WERI-Rb-1 (cell line): ENCODE results near the gene KRTAP4-6.
"Not testable (repeated sequence)": the region's sequence is repeated elsewhere in the genome, so short reads cannot be mapped to it uniquely, and the experiment has no call there.

Source experiments
- DNase-seq: peaks from one replicate; pipeline ENCODE4 v3.0.0-alpha.2; 2020
- H3K27ac ChIP-seq: fragments of 250-450 bp; sonication (Bioruptor Pico); 2 replicates; pipeline ENCODE4 v1.5.1; 2020; ENCODE audit warnings: mild to moderate bottlenecking, moderate library complexity
- H3K27me3 ChIP-seq: fragments of 250-450 bp; sonication (Bioruptor Pico); 2 replicates; pipeline ENCODE4 v1.5.1; 2021; ENCODE audit warnings: mild to moderate bottlenecking, low read depth, moderate library complexity; ENCODE audit not compliant: insufficient read depth, severe bottlenecking
- H3K36me3 ChIP-seq: fragments of 250-450 bp; sonication (Bioruptor Pico); 2 replicates; pipeline ENCODE4 v1.5.1; 2020; ENCODE audit warnings: mild to moderate bottlenecking, moderate library complexity
- H3K4me3 ChIP-seq: 2 replicates; pipeline ENCODE4 v1.5.1; 2011; ENCODE audit warnings: low read depth, mild to moderate bottlenecking, control low read depth, low read length
- H3K9me3 ChIP-seq: fragments of 250-450 bp; sonication (Bioruptor Pico); 2 replicates; pipeline ENCODE4 v1.5.1; 2021; ENCODE audit warnings: mild to moderate bottlenecking, moderate library complexity; ENCODE audit not compliant: severe bottlenecking
- CTCF ChIP-seq: IDR thresholded peaks from 2 replicates; pipeline ENCODE4 v1.5.1; 2011; ENCODE audit warnings: low read depth, mild to moderate bottlenecking, control low read depth, inconsistent platforms, low read length

The KRTAP4-6 gene

GRCh38 chr17:41107941-41108450 is 32.3 kb downstream of the KRTAP4-6 start:
- no peak for DNase-seq
- H3K4me3 ChIP-seq = no peak overlapping the region
- peaks cover 28% of the 10 kb centered on the region for H3K27me3 ChIP-seq
- no peaks in the 10 kb centered on the region for H3K36me3 ChIP-seq
- H3K9me3 ChIP-seq = peaks cover 14% of the 10 kb centered on the region
- no peak overlapping the region for H3K27ac ChIP-seq
- TF ChIP-seq CTCF = no peak

- H3K27ac ChIP-seq, DNase-seq, H3K36me3 ChIP-seq, H3K9me3 ChIP-seq, H3K4me3 ChIP-seq: not testable (repeated sequence)
- peaks cover 28% of the 10 kb centered on the region for H3K27me3 ChIP-seq
Measured at GRCh38 chr17:41105347-41105746, 35.0 kb downstream of the KRTAP4-6 start, which contains the start of gene KRTAP4-9. TSS of gene KRTAP4-9 (plus strand) at chr17:41105389. CDS start at chr17:41105389, 0 bp downstream.

- not testable (repeated sequence) for H3K9me3 ChIP-seq, H3K4me3 ChIP-seq, DNase-seq, H3K36me3 ChIP-seq, H3K27ac ChIP-seq
- H3K27me3 ChIP-seq = peaks cover 28% of the 10 kb centered on the region
Measured at GRCh38 chr17:41104386-41105038, 35.8 kb downstream of the KRTAP4-6 start.

GRCh38 chr17:41103896-41104295 is 36.4 kb downstream of the KRTAP4-6 start:
- no peak for DNase-seq
- Histone ChIP-seq H3K36me3 (no peaks in the 10 kb centered on the region), H3K9me3 (no peaks in the 10 kb centered on the region), H3K27me3 (peaks cover 28% of the 10 kb centered on the region), H3K4me3 (no peak overlapping the region), H3K27ac (no peak overlapping the region)
- no peak for TF ChIP-seq CTCF

GRCh38 chr17:41101586-41102259 is 38.6 kb downstream of the KRTAP4-6 start, which contains the start of gene KRTAP4-16:
TSS of gene KRTAP4-16 (minus strand) at chr17:41102209. CDS start at chr17:41102209, 0 bp downstream.
- H3K27me3 ChIP-seq = peaks cover 13% of the 10 kb centered on the region
- DNase-seq = no peak
- H3K9me3 ChIP-seq = no peaks in the 10 kb centered on the region
- H3K36me3 ChIP-seq = no peaks in the 10 kb centered on the region
- no peak within 1 kb of the TSS for H3K4me3 ChIP-seq
- no peak for TF ChIP-seq CTCF
- H3K27ac ChIP-seq = no peak within 1 kb of the TSS

- not testable (repeated sequence) for H3K9me3 ChIP-seq, H3K36me3 ChIP-seq, DNase-seq, H3K27me3 ChIP-seq, H3K4me3 ChIP-seq, H3K27ac ChIP-seq
Measured at GRCh38 chr17:41099682-41100480, 40.5 kb downstream of the KRTAP4-6 start.

- no peak overlapping the region for H3K27ac ChIP-seq
- no peaks in the 10 kb centered on the region for H3K36me3 ChIP-seq
- DNase-seq = no peak
- no peaks in the 10 kb centered on the region for H3K9me3 ChIP-seq
- H3K27me3 ChIP-seq = peaks cover 14% of the 10 kb centered on the region
- no peak overlapping the region for H3K4me3 ChIP-seq
- TF ChIP-seq CTCF = no peak
Measured at GRCh38 chr17:41098481-41098880, 41.9 kb downstream of the KRTAP4-6 start.
